ENCODE results near the gene ENHO.
"Not testable (repeated sequence)": the region's sequence is repeated elsewhere in the genome, so short reads cannot be mapped to it uniquely, and the experiment has no call there.

ENHO gene

DNA sequence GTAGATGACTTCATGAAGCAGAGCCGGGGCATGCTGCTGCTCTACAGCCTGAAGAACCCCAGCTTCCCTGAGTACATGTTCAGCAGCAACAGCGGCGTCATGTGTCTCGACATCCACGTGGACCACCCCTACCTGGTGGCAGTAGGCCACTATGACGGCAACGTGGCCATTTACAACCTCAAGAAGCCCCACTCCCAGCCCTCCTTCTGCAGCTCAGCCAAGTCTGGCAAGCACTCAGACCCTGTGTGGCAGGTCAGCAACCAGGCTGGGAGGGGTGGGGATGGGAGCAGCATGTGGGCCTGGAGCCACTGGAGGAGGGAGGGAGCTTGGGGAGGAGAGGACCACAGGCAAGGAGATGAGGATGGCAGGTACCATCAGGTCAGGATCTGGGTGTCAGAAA, 16.2 kb downstream of the ENHO start:
- ATAC-seq (no peak), DNase-seq (no peak)

DNA sequence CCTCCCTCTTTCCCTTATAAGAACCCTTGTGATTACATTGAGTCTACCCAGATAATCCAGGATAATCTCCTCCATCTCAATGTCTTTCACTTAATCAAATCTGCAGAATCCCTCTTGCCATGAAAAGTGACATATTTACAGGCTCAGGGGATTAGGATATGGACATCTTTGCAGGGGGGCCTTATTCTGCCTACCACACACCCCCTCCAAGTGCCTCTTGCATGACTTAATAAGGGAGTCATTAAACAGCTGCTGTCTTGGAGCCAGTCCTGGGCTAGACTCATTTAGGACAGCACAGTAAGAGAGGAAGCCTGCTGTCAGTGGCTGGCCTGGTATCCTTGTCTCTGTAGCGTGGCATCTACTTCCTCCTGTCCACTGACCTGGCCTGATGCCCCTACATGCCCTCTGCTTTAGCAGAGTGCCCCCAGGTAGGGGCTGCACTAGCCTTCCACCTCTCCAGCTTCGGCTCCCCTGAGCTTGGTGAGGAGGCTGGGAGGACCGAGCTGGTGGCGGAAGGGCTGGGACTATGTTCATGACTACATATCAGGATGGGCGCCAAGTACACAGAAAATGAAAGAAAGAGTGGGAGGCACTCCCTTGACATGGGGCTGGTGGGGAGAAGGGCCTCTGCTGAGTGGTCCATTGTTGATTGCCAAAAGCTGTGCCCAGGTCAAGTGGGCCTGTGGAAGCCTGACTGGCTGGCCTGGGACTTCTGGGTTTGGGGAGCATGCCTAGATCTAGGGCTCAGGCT, 17.2 kb downstream of the ENHO start:
- ATAC-seq (no peak), DNase-seq (no peak)

DNA sequence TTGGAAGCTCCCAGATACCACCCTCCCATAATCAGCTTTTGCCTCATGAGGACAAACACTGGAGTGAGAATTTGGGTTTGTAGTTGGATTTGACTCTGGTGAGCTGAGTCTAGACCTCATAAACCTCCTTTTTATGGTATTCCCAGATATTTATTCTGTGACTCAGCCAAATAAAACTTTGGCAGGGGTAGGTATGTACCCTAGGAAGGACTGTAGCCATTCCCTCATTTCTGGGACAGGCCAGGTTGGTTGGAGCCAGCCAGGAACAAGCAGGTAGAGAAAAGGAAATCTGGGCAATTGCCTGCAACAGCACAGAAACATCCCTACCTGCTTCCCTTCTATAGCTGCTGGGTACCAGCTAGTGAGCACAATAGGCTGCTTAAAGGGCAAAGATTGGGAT, 19.4 kb downstream of the ENHO start:
- no peak for ATAC-seq
- DNase-seq, result no peak

DNA sequence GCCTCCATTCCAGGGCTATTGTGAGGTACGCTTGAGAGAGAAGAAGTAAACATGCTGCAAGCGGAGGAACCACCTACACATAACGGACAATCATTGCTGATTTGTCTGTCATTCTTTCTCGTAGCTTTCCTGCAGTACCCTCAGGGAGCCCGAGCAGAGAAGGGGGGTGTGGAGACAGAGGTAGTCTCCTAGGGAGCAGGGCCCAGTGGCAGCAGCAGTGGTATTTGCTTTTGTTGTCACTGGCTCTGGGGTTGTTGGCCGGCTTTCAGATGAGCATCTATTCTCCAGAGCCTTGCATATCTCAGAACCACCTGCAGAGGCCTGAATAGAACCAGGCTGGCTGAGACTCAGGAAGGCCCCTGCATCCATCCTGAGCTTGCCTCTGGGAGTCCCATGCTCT, 19.9 kb downstream of the ENHO start:
- DNase-seq (no peak), ATAC-seq (no peak)

DNA sequence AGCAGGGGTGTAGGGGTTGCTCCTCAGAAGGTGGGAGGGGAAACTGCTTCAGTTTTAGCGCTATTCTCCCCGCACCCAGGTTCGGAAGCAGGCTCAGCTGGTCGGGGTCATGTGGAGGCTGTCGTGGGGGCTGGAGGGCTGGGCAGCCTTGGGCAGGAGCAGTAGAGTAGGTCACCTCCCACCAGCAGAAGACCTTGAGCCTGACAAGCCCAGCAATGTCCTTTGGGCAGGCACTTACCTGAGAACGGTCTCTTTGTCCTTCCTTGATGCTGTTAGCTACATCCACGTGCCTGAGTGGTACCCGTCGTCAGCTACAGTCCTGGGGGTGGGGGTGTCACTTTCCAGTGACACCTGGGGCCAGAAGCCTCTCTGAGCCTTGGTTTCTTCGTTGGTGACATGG, 20.3 kb downstream of the ENHO start:
- ATAC-seq, result no peak

DNA sequence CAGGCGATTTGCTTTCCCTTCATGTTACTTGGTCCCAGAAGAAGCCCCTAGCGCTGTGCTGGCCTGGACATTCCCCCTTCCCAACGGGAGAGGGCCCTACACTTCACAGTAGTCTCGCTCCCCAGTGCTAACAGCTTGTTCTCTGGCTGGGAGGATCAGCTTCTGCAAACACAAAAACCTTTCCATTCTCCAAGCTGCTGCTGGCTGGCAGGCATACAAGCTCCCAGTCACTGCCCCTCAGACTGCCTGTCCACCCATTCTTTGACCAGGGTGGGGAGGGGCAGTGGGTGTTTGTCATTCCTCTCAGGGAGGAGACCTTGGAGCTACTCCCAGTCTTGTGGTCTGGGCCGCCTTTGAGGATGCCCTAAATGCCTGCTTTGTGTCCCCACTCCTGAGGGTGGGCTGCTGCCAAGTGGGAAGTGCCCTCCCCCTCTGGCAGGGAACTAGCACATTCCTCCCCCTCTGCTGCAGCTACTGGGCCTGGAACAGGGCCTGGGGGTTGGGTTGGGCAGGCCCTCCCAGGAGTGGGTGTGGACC, 20.8 kb downstream of the ENHO start:
- DNase-seq, result no peak
- ATAC-seq, result no peak

More for the DNA sequence above, 20.3 kb downstream of the ENHO start:
- DNase-seq, result no peak

DNA sequence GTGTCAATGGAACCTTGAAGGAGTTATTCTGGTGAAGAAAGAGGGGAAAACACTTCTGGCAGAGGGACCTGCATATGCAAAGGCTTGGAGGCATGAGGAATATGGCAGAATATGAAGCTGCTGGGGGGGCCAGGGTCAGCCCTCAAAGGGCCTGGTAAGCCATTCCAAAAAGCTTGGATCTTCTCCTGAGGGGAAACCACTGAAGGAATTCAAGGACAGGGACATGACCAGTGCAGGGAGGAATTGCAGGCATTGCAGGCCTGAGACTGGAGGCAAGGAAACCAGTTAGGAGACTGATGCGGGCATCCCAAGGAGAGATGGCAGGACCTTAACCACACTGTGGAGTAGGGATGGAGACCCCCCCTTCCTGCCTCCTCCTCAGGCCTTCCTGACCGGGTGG, 21.4 kb downstream of the ENHO start:
- DNase-seq (no peak), ATAC-seq (no peak)

DNA sequence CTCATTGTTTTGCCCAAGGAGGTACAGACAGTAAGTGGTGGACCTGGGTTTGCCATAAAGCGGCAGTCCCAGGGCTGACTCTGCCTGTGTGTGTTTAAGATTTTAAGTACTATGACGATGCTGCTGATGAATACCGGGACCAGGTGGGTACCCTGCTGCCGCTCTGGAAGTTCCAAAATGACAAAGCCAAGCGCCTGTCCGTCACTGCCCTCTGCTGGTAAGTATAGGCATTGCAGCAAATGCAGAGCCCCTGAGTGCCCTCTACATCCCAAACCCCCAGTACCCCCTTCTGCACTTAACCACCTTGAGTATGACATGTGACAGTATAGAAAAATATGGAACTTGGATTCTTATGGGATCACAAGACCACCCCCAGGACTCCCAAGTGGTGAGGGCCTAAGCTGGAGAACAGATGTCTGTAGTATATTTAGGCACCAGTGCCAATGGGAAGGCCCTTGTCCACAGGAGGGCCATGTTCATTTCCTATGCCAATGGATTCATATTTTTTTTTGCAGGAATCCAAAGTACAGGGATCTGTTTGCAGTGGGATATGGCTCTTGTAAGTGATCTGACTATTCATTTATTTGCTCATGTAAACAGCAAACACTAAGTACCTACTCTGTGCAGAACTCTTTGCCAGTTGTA, 22.0 kb downstream of the ENHO start:
- ATAC-seq (peak; percentile 75), DNase-seq (peak; percentile 81)

DNA sequence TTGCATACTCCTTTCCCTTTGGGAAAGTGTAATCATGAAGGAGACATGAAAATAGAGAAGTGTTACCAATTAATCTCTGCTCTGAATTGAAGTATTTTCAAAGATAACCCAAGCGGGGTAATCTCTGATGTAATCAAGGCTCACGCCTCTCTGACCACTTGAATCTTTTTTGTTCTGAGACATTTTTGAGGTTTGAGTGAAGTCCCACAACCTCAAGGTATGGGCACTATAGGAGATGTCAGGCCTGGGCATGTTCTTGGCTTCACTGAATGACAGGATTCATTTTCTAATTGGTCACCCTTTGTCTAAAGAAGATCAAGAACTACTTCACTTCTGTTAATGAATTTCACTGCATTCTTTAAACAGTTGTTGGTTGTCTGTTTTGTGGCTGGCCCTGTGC, 23.7 kb downstream of the ENHO start:
- no peak for ATAC-seq
- DNase-seq, result no peak

DNA sequence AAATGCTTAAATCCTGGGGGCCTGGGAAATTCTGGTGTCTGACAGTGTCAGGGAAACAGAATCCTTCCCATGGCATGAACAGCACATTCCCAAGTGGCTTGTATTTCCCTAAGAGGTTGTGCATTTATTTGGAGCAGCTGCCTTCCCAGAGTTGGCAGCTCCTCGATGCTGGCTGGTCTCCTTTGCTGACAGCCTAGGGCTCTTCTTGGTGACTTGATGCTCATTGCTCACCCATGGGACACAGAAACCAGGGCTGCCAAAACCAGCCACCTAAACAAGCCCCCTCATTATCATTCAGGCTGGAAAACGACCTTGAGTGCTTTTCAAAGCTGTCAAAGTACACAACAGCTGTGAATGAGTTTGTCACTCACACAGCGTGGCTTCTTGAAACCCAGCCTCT, 24.2 kb downstream of the ENHO start:
- DNase-seq (no peak), ATAC-seq (no peak)

DNA sequence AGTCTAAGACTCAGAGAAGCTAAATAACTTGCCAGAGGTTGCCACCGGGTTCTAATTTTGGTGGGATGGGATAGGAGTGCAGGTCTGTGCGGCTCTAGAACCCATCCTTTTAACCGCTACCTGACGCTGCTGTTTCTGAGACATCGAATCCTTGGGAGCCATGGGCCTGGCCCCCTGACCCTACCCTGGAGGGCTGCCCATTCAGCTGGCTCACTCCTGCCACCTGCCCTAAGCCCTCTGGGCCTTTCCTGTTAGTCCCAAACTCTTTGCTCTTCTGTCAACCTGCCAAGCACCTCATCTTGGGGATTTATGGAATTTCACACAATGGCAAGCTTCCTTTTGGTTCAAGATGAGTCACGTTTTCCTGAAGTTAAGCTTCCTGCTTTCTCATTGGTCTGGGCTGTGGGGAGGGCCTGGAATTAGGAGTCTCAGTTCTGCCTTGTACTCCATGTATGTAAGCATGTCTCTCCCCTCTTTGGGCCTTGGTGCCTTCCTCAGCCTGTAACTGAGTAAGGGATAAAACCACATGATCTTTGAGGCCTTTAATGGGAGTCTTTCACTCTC, 26.6 kb downstream of the ENHO start:
- DNase-seq (no peak), ATAC-seq (no peak)

DNA sequence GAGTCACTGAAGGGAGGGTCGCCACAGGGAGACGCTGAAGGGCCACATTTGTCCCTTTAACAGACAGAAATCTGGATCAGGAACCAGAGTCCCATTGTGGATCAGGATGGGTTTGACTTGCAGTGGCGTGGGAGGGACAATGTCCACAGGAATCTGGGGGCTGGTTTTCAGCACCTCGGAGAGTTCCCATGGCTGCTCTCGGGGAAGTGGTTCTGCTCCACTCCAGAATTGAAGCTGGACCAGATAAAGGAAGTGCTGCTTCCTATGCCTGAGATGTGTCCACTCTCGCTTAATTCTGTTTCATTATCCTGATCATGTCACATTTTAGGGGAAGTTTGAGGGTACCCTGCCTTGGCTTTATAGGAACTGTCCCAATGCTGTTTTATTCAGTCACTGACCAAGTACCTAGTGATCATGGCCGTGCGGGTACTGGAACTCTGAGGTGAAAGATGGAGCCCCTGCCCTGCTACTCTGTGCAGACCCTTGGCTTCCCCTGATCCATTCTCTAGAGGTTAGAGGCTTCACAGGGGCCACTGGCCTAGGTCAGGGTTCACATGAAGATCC, 28.7 kb downstream of the ENHO start:
- ATAC-seq, result no peak
- peak; percentile 39 for DNase-seq

DNA sequence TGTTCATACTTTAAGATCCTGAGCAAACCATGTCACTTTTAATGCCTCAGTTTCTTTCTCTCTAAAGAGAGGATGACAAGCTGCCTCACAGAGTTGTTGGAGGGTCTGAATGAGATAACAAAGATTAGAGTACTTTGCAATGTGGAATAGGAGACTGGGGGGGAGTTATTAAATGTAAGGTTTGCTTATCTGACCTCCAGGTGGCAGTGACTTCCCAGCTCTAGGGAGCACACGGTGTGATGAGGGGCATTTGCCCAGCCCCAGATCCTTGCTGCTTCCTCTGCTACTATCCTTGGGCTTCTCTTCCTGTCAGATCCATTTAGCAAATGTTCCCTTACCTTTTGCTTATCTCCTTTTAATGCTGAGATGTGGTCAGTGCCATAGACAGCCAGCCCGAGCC, 30.7 kb downstream of the ENHO start:
- DNase-seq (no peak), ATAC-seq (no peak)

DNA sequence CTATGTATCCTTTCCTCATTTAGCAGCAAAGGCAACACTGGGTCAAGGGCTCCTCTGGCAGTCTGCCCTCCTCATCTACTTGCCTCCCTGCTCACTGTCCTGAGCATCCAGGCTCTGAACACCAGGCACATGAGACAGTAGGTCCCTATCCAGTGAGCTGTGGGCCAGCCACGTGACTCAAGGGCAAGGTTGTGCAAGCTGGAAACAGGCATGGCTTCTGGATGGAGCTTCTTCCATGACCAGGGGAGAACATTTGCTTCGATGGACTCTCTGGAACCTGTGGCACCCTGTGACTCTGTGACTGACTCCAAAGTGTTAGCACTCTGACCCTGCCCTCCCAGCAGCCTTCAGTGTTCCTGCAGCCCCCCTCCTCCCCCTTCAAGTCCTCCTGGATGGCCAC, 31.2 kb downstream of the ENHO start:
- no peak for ATAC-seq
- DNase-seq, result no peak

DNA sequence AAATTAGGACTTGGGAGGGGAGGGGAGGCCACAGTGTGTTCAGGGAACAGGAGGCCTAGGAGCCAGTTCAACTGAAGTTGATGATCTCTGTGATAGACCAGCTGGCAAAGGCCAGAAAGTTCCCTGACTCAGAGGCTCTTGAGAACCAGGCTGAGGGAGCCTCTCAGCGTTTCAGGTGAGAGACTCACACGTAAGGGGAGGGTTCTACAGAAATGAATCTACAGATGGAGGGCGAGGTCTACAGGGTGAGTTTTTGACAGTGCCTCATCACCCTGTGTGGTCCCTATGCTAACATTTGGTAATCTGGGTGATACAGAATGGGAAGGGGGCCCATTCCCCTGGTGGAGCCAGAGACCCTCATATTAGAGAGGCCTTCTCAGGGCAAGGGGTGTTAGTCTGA, 32.0 kb downstream of the ENHO start:
- no peak for DNase-seq
- no peak for ATAC-seq

DNA sequence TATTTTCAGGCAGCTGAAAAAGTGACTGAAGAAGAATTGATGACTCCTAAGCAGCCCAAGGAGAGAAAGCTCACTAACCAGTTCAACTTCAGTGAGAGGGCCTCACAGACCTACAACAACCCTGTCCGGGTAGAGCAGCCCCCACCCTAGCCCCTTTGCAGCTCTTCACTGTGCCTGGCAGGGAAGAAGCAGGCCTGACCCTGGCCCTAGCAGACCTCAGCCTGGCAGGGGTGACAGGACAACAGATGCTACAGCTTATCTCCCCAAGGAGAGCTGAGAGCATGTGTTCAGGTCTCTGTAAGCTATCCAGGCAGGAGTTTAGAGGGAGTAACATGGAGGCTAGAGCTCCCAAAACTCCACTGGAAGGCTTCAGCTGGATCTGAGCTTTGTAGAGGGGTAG, 32.4 kb downstream of the ENHO start:
- DNase-seq, result no peak
- ATAC-seq, result no peak

DNA sequence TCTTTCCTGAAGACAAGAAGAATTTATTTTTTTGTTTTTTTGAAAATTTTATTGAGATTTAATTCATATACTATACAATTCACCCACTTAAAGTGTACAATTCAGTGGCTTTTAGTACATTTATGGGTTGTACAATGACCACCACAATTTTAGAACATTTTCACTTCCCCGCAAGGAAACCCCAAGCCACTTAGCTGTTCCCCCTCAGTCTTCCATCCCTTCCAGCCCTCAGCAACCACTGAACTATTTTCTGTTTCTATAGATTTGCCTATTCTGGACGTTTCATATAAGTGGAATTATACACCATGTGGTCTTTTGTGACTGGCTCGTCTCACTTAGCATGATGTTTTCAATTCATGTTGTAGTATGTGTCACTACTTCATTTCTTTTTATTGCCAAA, 36.2 kb downstream of the ENHO start:
- ATAC-seq, result no peak

DNA sequence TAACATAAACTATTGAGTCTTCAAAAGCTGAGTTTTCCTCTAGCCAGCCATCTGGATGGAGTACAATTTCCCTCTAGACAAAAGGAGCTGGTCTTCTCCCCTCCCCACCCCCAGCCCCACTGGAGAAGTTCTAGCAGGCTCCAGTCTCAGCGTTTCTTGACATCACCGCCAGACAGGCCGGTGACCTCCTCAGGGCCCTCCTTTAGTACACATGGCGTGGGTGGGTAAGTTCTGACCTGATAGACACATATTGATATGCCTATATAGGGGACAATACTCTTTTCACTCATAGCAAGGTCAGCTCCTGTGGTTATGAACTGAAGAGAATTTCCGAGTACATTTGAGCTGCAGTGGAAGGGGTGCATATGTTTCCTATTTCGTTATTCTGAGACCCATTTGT, 37.0 kb downstream of the ENHO start:
- ATAC-seq (no peak), DNase-seq (no peak)

More for the DNA sequence above, 36.2 kb downstream of the ENHO start:
- no peak for DNase-seq

DNA sequence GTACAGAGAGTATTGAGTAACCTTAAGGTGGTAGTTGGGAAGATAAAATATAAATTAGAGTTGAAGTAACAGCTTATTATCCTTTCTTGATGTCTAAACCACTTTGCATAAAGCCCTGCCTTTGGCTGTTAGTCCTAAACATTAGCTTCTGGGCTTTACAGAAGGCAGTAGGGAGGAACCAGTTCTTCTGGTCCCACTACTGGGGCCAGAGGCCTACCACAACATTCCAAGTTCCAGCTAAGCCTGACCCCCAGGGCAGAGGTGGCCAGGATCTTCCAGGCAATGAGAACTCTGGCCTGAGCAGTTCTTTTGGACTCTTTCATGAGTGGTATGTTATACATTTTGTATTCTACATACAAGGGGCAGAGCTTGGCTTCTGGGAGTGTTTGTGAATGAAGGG, 38.1 kb downstream of the ENHO start:
- DNase-seq, result no peak
- ATAC-seq, result no peak

DNA sequence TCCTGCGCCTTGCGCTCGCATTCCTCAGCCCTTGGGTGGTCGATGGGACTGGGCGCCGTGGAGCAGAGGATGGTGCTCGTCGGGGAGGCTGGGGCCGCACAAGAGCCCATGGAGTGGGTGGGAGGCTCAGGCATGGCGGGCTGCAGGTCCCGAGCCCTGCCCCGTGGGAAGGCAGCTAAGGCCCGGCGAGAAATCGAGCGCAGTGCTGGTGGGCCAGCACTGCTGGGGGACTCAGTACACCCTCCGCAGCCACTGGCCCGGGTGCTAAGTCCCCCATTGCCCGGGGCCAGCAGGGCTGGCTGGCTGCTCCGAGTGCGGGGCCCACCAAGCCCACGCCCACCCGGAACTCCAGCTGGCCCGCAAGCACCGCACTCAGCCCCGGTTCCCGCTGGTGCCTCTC, 40.0 kb downstream of the ENHO start:
- DNase-seq, ATAC-seq: not testable (repeated sequence)

DNA sequence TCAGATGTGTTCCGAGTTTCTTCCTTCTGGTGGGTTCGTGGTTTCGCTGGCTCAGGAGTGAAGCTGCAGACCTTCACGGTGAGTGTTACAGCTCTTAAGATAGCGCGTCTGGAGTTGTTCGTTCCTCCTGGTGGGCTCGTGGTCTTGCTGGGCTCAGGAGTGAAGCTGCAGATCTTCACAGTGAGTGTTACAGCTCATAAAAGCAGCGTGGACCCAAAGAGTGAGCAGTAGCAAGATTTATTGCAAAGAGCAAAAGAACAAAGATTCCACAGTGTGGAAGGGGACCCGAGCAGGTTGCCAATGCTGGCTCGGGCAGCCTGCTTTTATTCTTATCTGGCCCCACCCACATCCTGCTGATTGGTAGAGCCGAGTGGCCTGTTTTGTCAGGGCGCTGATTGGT, 41.2 kb downstream of the ENHO start:
- ATAC-seq, DNase-seq: not testable (repeated sequence)

DNA sequence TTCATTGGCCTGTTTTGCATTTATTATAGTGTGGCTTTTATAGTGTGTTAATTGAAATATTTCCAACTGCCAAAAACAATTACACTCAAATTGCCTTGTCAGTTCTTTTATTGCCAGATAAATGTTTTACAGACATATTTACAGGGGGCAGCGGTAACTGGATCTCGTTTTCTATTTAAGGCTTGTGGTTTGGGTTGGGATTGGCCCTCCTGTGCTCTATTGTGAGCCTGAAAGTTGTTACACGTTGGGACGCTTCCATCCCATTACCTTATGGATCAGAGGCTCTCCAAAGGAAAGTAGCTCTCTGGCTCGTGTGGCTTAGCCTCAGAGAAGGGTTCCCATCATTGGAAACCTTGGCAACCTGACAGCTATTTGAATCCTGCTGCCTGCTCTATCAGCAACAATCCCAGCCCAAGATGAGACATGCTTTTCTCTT, 43.3 kb downstream of the ENHO start:
- no peak for DNase-seq
- ATAC-seq, result no peak

DNA sequence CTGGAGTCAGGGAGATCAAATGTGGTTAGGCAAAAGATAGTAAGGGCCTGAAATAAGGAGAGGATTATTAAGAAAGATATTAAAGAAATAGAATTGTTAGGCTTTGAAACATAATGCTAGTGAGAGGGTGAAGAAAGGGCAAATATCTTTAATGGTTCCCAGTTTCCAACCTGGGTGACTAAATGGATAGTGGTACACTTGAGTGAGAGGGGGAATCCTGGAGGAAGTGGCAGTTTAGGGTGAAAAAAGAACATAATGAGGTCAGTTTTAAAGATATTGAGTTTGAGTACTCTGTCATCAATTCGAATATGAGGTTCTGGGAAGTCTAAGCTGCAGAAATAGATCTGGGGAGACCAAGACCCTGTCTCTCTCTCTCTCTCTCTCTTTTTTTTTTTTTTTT, 45.2 kb downstream of the ENHO start:
- no peak for DNase-seq
- no peak for ATAC-seq

Data from stimulated activated naive CD8-positive, alpha-beta T cell treated with anti-CD3 and anti-CD28 coated beads, Interleukin-15, Interleukin-2, amounts not matched to agents 100 U/mL and 50 U/mL, for 24 hours (primary cell).